Glutamatergic neuron (in vitro differentiated cells): ENCODE data around the gene ARHGEF19. TPM values are rescaled to one million over a fixed set of nuclear protein-coding genes. Genes with fewer than 3 reads are reported as not detected.

ENCODE experiments used
- DNase-seq: peaks from one replicate; pipeline ENCODE4 v3.0.0; 2022
- H3K27ac Mint-ChIP-seq: one replicate; pipeline ENCODE4 v1.8.0; 2020; ENCODE audit warnings: mild to moderate bottlenecking, mixed read lengths, inconsistent platforms; ENCODE audit not compliant: unreplicated experiment
- H3K27me3 Mint-ChIP-seq: one replicate; pipeline ENCODE4 v1.8.0; 2020; ENCODE audit warnings: mild to moderate bottlenecking, moderate library complexity, mixed read lengths, inconsistent platforms; ENCODE audit not compliant: unreplicated experiment
- H3K36me3 Mint-ChIP-seq: one replicate; pipeline ENCODE4 v1.8.0; 2020; ENCODE audit warnings: mild to moderate bottlenecking, mixed read lengths, inconsistent platforms; ENCODE audit not compliant: unreplicated experiment
- H3K4me1 Mint-ChIP-seq: one replicate; pipeline ENCODE4 v1.8.0; 2020; ENCODE audit warnings: mild to moderate bottlenecking, low read depth, mixed read lengths, inconsistent platforms; ENCODE audit not compliant: unreplicated experiment
- H3K4me3 Mint-ChIP-seq: one replicate; pipeline ENCODE4 v1.8.0; 2020; ENCODE audit warnings: mild to moderate bottlenecking, mixed read lengths, inconsistent platforms; ENCODE audit not compliant: unreplicated experiment
- H3K9me3 Mint-ChIP-seq: one replicate; pipeline ENCODE4 v1.8.0; 2020; ENCODE audit warnings: mild to moderate bottlenecking, moderate library complexity, mixed read lengths, inconsistent platforms; ENCODE audit not compliant: unreplicated experiment
- CTCF ChIP-seq: fragments of 200-600 bp; sonication (generic); IDR thresholded peaks from one replicate; pipeline ENCODE4 v1.5.0; 2021; ENCODE audit not compliant: partially characterized antibody, unreplicated experiment
- total RNA-seq: library from RNA; stranded (reverse); fragmentation: NEBNext Ultra II Directional; extraction: Animal tissue kit (Norgen Biotek cat#: 25700); gene quantifications from one replicate; pipeline ENCODE4 v1.2.1, GENCODE V29; 2021; ENCODE audit not compliant: unreplicated experiment

Gene ARHGEF19
- total RNA-seq, 1 donor from 2014 or later, result 3.4 TPM

- Mint-ChIP-seq H3K4me1 (peaks cover 14% of the 10 kb centered on the region), H3K9me3 (peaks cover 5% of the 10 kb centered on the region), H3K27me3 (peaks cover 6% of the 10 kb centered on the region), H3K27ac (peak overlapping the region; percentile 84), H3K4me3 (peak overlapping the region; percentile 84), H3K36me3 (no peaks in the 10 kb centered on the region)
- no peak for DNase-seq
- no peak for TF ChIP-seq CTCF
These were observed 24.9 kb upstream of the ARHGEF19 start for GRCh38 chr1:16237343-16237830.

- H3K36me3 Mint-ChIP-seq, result no peaks in the 10 kb centered on the region
- H3K27ac Mint-ChIP-seq, result peak within 1 kb of the TSS; percentile 84
- H3K27me3 Mint-ChIP-seq, result peaks cover 5% of the 10 kb centered on the region
- H3K4me3 Mint-ChIP-seq, result peak within 1 kb of the TSS; percentile 84
- H3K9me3 Mint-ChIP-seq, result peaks cover 5% of the 10 kb centered on the region
- DNase-seq, result peak; percentile 96
- H3K4me1 Mint-ChIP-seq, result peaks cover 14% of the 10 kb centered on the region
- no peak for TF ChIP-seq CTCF
These were observed 24.3 kb upstream of the ARHGEF19 start, which contains the start of gene CPLANE2 for GRCh38 chr1:16236511-16237342. Gene CPLANE2, minus strand, starts transcription at chr1:16237183. Its CDS starts 441 bp downstream, at chr1:16236742.

- TF ChIP-seq CTCF, result no peak
- Mint-ChIP-seq H3K27me3 (peaks cover 2% of the 10 kb centered on the region), H3K9me3 (peaks cover 2% of the 10 kb centered on the region), H3K27ac (no peak overlapping the region), H3K36me3 (no peaks in the 10 kb centered on the region), H3K4me1 (peaks cover 8% of the 10 kb centered on the region), H3K4me3 (peak overlapping the region; percentile 84)
- no peak for DNase-seq
These were observed 23.6 kb upstream of the ARHGEF19 start for GRCh38 chr1:16235944-16236510.

GRCh38 chr1:16235347-16235746 is 22.9 kb upstream of the ARHGEF19 start:
- no peak for TF ChIP-seq CTCF
- Mint-ChIP-seq H3K36me3 (no peaks in the 10 kb centered on the region), H3K9me3 (peaks cover 2% of the 10 kb centered on the region), H3K27me3 (peaks cover 2% of the 10 kb centered on the region), H3K27ac (no peak overlapping the region), H3K4me1 (peaks cover 7% of the 10 kb centered on the region), H3K4me3 (peak overlapping the region; percentile 2)
- DNase-seq, result no peak

GRCh38 chr1:16233431-16233830 is 21.0 kb upstream of the ARHGEF19 start:
- H3K27ac Mint-ChIP-seq, result no peak overlapping the region
- peaks cover 8% of the 10 kb centered on the region for H3K27me3 Mint-ChIP-seq
- TF ChIP-seq CTCF, result no peak
- H3K36me3 Mint-ChIP-seq, result no peaks in the 10 kb centered on the region
- peaks cover 7% of the 10 kb centered on the region for H3K4me1 Mint-ChIP-seq
- H3K9me3 Mint-ChIP-seq, result peaks cover 2% of the 10 kb centered on the region
- H3K4me3 Mint-ChIP-seq, result no peak overlapping the region
- DNase-seq, result no peak
